ENCODE data around the gene PRKN.

DNA sequence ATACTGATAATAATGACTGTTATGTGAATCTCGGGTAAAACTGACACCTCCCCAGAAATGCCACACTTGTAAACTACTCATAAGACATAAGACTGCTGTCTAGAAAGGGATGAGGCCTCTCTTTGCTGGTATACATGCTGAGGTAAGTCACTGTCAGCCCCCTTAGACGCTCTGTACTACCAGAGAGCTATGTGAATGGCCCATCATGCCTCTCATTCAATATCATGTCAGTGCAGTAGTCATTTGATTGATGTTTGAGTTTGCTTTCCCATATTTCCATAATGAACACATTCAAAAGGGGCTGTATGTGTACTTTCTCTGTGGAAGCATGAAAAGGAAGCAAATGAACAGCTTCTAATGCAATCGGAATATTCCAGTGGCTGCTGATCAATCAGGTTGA, 1334.3 kb downstream of the PRKN start:
- TF ChIP-seq TRIM24 (IDR thresholded peaks at IDR 0.05) (no peak), EZH2 (IDR thresholded peaks at IDR 0.05; ENCODE audit: borderline replicate concordance, low read depth, low read length) (no peak), SMAD1 (IDR thresholded peaks at IDR 0.05; ENCODE audit: low read depth, low read length, partially characterized antibody) (no peak), ZNF707 (CRISPR knock-in tag; conservative IDR thresholded peaks at IDR 0.05) (no peak), XRCC3 (IDR thresholded peaks at IDR 0.05) (no peak)
